Measurements from ENCODE around the gene GNG12.

DNA sequence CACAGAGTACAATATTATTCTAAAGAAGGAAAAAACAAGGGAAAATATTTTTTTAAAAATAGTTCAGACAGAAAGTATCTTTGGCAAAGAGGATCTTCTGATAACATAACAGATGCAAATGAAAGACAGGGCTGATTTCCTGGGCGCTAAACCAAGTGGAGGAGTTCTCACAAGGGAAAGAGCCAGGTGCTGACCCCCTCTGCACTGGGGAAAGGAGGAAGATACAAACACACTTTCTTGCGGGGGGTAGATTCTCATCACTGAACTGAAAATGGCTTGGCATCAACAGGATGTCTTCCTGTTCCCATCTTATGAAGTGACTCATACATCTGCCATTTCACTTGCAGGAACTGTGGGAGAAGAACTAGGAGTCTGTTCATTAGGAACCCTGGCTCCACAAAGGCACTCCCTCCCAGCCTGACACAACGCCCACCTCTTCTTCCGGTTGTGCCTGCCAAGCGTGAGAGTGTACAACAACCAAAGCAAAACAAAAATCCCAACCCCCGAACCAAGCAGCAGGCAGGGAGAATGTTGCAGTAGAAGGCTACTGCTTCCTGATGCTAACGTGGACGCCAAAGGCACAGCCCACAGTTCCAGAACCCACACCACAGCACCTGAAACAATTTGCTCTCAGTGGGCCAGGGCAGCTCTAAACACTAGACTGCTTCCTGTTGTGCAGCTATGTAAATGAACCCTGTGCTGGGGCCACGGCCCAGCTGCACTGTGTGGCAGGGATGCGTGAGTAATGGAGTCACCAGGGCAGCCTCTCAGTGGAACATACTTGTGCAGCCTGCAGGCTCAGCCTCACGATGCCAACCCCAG is 97.2 kb downstream of the GNG12 start:
- TF ChIP-seq, protein P1, sequence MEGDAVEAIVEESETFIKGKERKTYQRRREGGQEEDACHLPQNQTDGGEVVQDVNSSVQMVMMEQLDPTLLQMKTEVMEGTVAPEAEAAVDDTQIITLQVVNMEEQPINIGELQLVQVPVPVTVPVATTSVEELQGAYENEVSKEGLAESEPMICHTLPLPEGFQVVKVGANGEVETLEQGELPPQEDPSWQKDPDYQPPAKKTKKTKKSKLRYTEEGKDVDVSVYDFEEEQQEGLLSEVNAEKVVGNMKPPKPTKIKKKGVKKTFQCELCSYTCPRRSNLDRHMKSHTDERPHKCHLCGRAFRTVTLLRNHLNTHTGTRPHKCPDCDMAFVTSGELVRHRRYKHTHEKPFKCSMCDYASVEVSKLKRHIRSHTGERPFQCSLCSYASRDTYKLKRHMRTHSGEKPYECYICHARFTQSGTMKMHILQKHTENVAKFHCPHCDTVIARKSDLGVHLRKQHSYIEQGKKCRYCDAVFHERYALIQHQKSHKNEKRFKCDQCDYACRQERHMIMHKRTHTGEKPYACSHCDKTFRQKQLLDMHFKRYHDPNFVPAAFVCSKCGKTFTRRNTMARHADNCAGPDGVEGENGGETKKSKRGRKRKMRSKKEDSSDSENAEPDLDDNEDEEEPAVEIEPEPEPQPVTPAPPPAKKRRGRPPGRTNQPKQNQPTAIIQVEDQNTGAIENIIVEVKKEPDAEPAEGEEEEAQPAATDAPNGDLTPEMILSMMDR (IDR thresholded peaks at IDR 0.05 in 4 of 5, conservative IDR thresholded peaks at IDR 0.05 in 1 of 5) = no peak
- no peak for TF ChIP-seq POLR2A (IDR thresholded peaks at IDR 0.05)
